GM19351 (cell line): ENCODE data around the gene PTCH2.

ENCODE experiments used
- ATAC-seq: cut with Tn5 transposase; IDR thresholded peaks from one replicate; pipeline ENCODE4 v1.9.1; 2021; ENCODE audit warnings: mild to moderate bottlenecking, moderate library complexity; ENCODE audit not compliant: unreplicated experiment

The PTCH2 gene

DNA sequence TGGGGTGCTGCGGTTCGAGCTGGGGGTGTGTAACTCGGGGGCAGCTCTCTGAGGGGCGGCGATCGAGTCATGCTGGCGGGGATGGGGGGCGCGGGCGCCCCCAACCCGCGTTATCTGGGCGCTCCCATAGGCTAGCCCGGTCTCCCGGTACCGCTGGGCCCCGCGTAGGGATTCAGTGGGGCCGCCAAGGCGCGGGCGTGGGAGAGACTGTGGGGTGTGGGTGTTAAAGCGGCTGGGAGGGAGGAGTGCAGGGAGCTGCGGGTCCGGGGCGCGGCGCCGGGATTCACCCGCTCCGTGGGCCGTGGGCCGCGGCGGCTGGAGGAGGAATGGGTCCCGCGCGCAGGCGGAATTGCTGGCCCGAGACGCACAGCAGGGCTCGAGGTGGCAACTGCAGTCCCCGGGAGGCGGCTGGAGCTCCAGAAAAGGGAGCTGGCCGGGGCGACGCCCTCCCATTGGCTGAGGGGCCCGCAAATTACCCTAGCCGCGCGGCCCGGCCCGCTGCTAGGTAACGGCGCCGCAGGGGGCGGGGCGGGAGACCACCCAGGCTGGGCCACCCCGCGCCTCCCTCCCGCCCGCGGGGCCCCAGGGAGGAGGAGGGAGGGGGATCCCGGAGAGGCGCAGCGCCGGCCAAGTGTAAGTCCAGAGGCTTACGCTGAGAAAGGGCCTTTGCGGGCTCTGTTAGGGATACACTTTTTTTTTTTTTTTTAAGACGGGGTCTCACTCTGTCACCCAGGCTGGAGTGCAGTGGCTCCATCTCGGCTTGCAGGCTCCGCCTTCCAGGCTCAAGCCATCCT, at the start of gene PTCH2:
TSS of gene PTCH2 (minus strand) at position 392 of the 794 bp plus-strand sequence. CDS start at position 71, 321 bp downstream.
- no peak for ATAC-seq

- ATAC-seq, result no peak
Observed at GRCh38 chr1:44890007-44890406, 47.0 kb upstream of the PTCH2 start.

GRCh38 chr1:44885406-44885805, 42.4 kb upstream of the PTCH2 start:
- no peak for ATAC-seq

DNA sequence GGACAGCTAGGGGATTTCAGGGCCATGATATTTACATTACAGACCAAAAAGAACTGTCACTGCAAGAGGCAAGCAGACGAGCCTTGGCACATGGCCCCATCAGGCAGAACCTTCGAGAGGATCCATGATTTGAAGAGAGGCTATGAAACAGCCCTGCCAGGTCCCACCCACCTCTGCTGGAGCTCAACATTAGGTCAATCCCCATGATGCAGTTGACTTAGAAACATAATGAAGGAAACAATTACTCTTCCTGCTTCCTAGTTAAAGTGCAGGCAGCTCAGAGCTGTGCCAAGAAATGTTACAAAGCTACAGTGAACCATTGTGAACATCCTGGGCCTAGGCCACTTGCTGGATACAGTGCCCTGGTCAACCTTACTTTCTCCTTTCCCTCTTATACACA, 41.7 kb upstream of the PTCH2 start:
- ATAC-seq, result no peak

- ATAC-seq, result no peak
Observed at GRCh38 chr1:44881011-44881632, 38.1 kb upstream of the PTCH2 start.

DNA sequence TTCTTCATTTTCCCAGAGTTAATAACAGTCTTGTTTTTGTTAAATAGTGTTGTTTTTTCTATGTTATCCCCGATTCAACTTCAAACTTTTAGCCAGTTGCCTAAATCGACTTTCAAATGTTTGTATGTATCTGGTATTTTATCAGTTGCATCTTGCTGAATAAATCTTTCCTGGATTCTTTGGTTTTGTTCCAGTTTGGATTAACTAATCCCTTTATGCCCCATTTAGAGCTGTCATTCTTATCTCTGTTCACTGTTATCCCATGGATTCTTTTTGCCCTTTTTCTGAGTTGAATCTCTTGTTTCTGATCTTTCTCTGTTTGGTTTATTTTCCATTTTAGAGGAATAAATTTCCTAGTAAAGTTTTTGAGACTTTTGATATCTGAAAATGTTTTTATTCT, 31.1 kb upstream of the PTCH2 start:
- ATAC-seq, result no peak

DNA sequence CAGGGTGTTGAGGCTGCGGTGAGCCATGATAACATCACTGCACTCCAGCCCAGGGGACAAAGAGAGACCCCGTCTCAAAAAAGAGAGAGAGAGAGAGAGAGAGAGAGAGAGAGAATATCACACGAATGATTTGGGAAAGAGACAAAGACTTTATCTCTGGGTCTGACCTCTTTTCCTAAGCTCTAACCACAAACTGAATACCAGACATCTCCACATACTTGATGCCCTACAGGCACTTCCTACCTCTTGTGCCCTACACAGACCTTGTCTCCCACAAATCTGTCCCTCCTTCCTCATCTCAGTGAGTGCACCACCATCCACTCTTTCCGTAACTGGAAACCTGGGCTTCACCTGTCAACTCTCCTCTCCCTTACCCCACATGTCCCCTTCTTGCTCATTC, 27.0 kb upstream of the PTCH2 start:
- no peak for ATAC-seq

- no peak for ATAC-seq
Observed at GRCh38 chr1:44867801-44868200, 24.7 kb upstream of the PTCH2 start.

- no peak for ATAC-seq
Observed at GRCh38 chr1:44862829-44863401, 19.9 kb upstream of the PTCH2 start.

DNA sequence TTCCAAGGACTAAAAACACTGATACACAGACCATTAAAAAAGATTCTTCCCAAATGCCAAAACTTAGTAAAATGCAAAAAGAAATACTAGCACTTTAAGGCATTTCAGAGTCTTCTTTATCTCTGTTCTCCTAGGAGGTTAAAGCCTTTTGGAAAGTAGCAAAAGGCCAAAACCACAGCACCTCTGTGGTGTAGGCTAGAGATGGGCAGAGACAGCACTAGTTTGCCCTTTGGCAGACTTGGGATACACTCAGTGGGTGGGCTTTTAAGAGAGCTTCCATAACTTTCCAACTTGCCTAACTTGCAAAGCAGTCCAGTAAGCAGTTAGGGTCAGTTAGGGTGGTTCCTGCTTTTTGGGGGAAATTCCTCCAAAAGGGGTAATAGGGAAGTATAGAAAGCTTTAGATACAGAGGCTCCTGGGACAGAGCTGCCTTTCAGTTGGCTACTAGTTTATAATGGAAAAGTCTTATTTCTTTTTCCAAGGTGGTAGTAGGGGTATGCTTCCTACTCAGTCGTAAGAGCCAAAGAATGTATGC, 17.9 kb upstream of the PTCH2 start:
- no peak for ATAC-seq

DNA sequence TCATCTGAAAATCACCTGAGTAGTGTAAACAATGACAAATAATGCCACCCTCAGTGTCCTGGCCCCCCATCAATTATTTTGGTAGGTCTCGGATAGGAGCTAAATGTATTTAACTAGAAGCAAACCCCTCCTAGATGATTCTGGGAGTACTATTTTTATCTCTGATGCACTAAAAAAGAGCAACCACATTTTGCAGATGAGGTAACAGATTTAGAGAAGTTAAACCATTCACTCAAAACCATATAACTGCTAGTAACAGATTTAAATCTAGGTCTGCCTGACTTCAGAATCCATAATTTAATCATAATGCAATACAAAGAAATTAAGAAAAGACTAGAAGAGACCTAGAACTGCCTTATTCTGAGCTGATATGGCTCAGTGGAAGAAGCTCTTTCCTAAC, 17.3 kb upstream of the PTCH2 start:
- ATAC-seq, result no peak

DNA sequence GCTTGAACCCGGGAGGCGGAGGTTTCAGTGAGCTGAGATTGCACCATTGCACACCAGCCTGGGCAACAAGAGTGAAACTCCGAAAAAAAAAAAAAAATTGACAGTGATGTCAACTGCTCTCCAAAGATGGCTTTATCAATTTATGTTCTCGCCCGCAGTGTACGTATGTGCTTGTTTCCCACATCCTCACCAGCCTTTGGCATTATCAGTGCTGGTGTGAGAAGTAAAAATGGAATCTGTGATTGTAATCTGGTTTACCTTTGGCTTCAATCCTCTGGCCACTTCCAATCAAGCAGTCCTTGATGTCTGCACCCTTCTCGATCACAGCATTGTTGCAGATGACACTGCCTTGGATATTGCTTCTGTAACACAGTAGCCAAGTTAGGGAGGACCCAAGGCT, 14.4 kb upstream of the PTCH2 start:
- no peak for ATAC-seq

GRCh38 chr1:44855742-44856141, 12.7 kb upstream of the PTCH2 start:
- ATAC-seq, result no peak

GRCh38 chr1:44854970-44855369, 11.9 kb upstream of the PTCH2 start:
- ATAC-seq, result no peak

DNA sequence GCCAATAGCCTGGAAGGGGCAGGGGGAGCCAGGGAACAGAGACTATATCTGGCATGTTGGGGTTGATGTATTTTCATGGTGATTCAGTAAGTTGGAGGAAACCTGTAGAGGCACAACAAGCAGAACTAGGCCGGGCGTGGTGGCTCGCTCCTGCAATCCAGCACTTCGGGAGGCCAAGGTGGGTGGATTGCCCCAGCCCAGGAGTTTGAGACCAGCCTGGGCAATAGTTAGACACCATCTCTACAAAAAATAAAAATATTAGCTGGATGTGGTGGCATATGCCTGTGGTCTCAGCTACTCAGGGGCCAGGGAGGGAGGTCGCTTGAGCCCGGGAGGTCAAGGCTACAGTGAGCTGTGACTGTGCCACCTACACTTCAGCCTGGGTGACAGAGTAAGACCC, 10.1 kb upstream of the PTCH2 start:
- ATAC-seq, result no peak

- no peak for ATAC-seq
Observed at GRCh38 chr1:44851308-44851707, 8.3 kb upstream of the PTCH2 start.

- ATAC-seq, result no peak
Observed at GRCh38 chr1:44849575-44850132, 6.6 kb upstream of the PTCH2 start.

GRCh38 chr1:44848456-44849181, 5.6 kb upstream of the PTCH2 start:
- ATAC-seq, result no peak

DNA sequence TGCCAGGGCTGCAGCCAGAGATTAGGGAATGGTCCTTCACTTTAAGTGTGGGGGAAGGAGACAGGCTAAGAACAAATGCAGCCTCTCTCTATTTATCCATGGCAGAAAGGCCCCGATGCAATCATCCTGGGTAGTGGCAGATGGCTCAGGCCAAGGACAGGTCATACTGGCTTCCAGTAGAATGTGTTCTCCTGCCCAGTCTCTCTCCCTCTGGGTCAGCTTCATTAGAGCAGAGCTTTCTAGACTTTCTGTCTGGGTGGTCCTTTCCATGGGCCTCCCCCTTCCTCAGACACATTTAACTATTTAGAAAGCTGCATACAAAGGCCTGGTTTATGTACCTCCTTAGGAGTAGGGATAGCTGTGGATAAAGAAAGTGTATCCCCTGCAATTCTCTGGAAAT, 4.8 kb upstream of the PTCH2 start:
- no peak for ATAC-seq

DNA sequence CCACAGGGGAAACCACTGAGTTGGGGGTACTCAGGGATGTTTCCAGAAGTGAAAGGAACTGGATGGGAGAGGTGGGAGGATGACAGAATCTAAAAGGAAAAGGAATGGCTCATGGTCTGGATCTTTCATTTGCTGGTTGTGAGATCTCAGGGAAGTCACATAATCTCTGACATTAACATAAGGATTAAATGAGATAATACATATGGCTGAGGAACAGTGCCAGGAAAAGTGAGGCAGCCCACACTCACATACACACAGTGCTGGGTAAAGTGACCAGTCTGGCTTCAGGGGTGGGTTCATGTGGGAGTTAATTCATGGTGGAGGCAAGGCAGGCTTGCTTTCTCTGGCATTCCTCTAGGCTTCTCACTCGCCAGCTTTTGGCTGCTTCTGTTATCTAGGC, 3.9 kb upstream of the PTCH2 start:
- ATAC-seq, result no peak

GRCh38 chr1:44842486-44842861, 579 bp downstream of the PTCH2 start:
- ATAC-seq, result no peak
